ENCODE measurements around the gene WDR90.

GRCh38 chr16:674214-674881 lies 25.2 kb downstream of the WDR90 start:
- TF ChIP-seq CTCF (IDR thresholded peaks at IDR 0.05) (no peak), POLR2A (IDR thresholded peaks at IDR 0.05) (no peak)
